Panc1 (cell line): ENCODE measurements around the gene TFF3. TPM values are rescaled to one million over a fixed set of nuclear protein-coding genes. Genes with fewer than 3 reads are reported as not detected.

Experiments
- ATAC-seq: fragments of 200-7000 bp; cut with Tn5 transposase; 2 replicates; pipeline ENCODE4 v1.9.1; 2020; ENCODE audit warnings: mild to moderate bottlenecking, moderate library complexity
- BruUV-seq: library from RNA; stranded (reverse); fragments of 400-500 nt; replicated peaks from 2 replicates; lab custom pipeline; 2021; lab: Mats Ljungman, UMichigan
- CTCF ChIA-PET: fragments of 300-600 bp; sonication (Branson Sonifier 250); formaldehyde crosslinking; loops from one replicate; lab custom pipeline; 2022; ENCODE audit warnings: antibody characterized with exemption; lab: Charles Lee
- POLR2A ChIA-PET: fragments of 300-600 bp; sonication (Branson Sonifier 250); formaldehyde crosslinking; loops from one replicate; lab custom pipeline; 2022; ENCODE audit warnings: antibody characterized with exemption; lab: Charles Lee
- DNase-seq: peaks from one replicate; pipeline ENCODE4 v3.0.0-alpha.2; 2010; ENCODE audit warnings: low read depth, low spot score
- H3K27ac ChIP-seq: 2 replicates; pipeline ENCODE4 v1.5.1; 2011; ENCODE audit warnings: mild to moderate bottlenecking, low read length, inconsistent platforms
- H3K27me3 ChIP-seq: fragments of 200-500 bp; sonication (Bioruptor generic); 2 replicates; pipeline ENCODE4 v1.6.0; 2014; ENCODE audit warnings: low read length, inconsistent platforms; ENCODE audit not compliant: control insufficient read depth, insufficient read depth
- H3K36me3 ChIP-seq: fragments of 200-500 bp; sonication (Bioruptor generic); 2 replicates; pipeline ENCODE4 v1.5.1; 2014; ENCODE audit warnings: inconsistent platforms, mild to moderate bottlenecking, low read length, moderate library complexity; ENCODE audit not compliant: control insufficient read depth, insufficient read depth
- H3K4me1 ChIP-seq: 2 replicates; pipeline ENCODE4 v1.5.1; 2011; ENCODE audit warnings: inconsistent platforms, mild to moderate bottlenecking, low read length, moderate library complexity; ENCODE audit not compliant: control insufficient read depth, insufficient read depth
- H3K4me3 ChIP-seq, 2 experiments: 2 replicates each; pipeline ENCODE4 v1.5.1; 2011 to 2012; ENCODE audit warnings: low read depth in 2 of 2, low read length in 2 of 2, mild to moderate bottlenecking in 2 of 2, inconsistent platforms in 1 of 2, moderate library complexity in 1 of 2
- H3K9me3 ChIP-seq: fragments of 200-500 bp; sonication (Bioruptor generic); 2 replicates; pipeline ENCODE4 v1.5.1; 2014; ENCODE audit warnings: low read depth, mild to moderate bottlenecking, inconsistent platforms, low read length, moderate library complexity; ENCODE audit not compliant: control insufficient read depth, insufficient read depth
- POLR2AphosphoS5 ChIP-seq: IDR thresholded peaks from 2 replicates; pipeline ENCODE4 v1.6.1; 2012; ENCODE audit warnings: mild to moderate bottlenecking, low read depth, low read length, moderate library complexity
- SIN3A ChIP-seq: IDR thresholded peaks from 2 replicates; pipeline ENCODE4 v1.6.1; 2012; ENCODE audit warnings: low read depth, mild to moderate bottlenecking, low read length, moderate library complexity, borderline replicate concordance; ENCODE audit not compliant: insufficient read depth
- TCF7L2 ChIP-seq: IDR thresholded peaks from 2 replicates; pipeline ENCODE4 v1.6.1; 2011; ENCODE audit warnings: mild to moderate bottlenecking, low read depth, low read length, inconsistent platforms
- in situ Hi-C: cut with HindIII; loops from 2 replicates; pipeline ENCODE4 v1.10.0; 2016; ENCODE audit warnings: low sequenced_read_pairs, low pct_unique_long_range_greater_than_20kb
- intact Hi-C: fragments of 100-400 bp; cut with micrococcal nuclease; formaldehyde crosslinking; loops from one replicate; pipeline ENCODE4 v1.10.0; 2022; ENCODE audit not compliant: unreplicated experiment
- total RNA-seq: library from RNA; stranded (reverse); gene quantifications from one replicate; pipeline ENCODE4 v1.2.1, GENCODE V29; 2021; ENCODE audit not compliant: unreplicated experiment
- TF ChIP-seq, protein P1 (sequence below), 2 experiments: IDR thresholded peaks; 2 replicates each; pipeline ENCODE4 v1.6.1; 2011 to 2012; ENCODE audit warnings: low read depth in 2 of 2, control low read depth in 1 of 2, low read length in 1 of 2, mild to moderate bottlenecking in 1 of 2, moderate library complexity in 1 of 2; ENCODE audit not compliant: insufficient read depth in 1 of 2
- TF ChIP-seq, protein P2 (sequence below): fragments of 450-650 bp; IDR thresholded peaks from 2 replicates; pipeline ENCODE4 v1.5.1; 2017; ENCODE audit warnings: mild to moderate bottlenecking

The TFF3 gene
- total RNA-seq, 1 experiment from 2014 or later, result 8.9 TPM

DNA sequence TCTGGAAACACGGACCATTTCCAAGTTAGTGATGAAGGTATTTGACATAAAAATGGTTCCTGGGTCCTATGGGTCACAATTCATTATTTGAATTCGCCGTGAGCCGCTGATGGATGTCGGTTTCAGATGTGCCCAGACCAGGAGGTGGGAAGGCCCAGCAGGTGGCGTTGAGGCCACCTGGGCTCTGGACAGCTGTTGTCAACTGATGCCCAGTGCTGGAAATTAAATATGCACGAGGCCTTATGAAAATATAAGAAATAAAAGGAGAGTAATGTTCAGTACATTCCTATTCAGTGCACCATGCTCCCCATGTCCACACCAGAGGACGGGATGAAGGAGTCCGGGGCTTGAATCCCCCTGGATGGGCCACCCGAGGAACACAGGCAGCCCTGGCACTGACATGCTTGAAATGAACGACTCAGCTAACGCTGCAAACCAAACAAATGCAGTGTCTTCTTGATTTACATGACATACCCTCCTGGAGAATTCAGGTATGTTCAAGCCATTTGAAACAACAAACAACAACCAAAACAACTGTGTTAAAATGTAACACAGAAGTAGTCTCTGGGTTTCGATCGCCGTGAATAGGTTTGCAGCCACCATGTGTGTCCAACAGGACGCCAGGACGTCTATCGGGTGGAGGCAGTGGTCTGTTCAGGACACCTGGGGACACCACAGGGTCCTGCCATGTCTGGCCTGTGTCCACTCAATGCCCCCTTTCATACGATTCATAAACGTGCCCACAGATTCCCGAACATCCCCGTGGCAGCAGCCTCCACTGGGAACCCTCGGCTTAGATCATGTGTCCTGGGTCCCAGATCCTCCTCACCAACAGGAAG lies 6.1 kb downstream of the TFF3 start:
- no peaks in the 10 kb centered on the region for H3K27me3 ChIP-seq
- intact Hi-C loops, result no loop called here
- ChIA-PET CTCF (interaction anchor here (0.5 to 1.3 kb wide), 9 partner anchors 17 to 435 kb away, joined by 3 to 10 read pairs (median 5); no protein-coding TSS in a partner anchor), POLR2A (no interaction called here)
- TF ChIP-seq, protein P1, sequence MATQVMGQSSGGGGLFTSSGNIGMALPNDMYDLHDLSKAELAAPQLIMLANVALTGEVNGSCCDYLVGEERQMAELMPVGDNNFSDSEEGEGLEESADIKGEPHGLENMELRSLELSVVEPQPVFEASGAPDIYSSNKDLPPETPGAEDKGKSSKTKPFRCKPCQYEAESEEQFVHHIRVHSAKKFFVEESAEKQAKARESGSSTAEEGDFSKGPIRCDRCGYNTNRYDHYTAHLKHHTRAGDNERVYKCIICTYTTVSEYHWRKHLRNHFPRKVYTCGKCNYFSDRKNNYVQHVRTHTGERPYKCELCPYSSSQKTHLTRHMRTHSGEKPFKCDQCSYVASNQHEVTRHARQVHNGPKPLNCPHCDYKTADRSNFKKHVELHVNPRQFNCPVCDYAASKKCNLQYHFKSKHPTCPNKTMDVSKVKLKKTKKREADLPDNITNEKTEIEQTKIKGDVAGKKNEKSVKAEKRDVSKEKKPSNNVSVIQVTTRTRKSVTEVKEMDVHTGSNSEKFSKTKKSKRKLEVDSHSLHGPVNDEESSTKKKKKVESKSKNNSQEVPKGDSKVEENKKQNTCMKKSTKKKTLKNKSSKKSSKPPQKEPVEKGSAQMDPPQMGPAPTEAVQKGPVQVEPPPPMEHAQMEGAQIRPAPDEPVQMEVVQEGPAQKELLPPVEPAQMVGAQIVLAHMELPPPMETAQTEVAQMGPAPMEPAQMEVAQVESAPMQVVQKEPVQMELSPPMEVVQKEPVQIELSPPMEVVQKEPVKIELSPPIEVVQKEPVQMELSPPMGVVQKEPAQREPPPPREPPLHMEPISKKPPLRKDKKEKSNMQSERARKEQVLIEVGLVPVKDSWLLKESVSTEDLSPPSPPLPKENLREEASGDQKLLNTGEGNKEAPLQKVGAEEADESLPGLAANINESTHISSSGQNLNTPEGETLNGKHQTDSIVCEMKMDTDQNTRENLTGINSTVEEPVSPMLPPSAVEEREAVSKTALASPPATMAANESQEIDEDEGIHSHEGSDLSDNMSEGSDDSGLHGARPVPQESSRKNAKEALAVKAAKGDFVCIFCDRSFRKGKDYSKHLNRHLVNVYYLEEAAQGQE (IDR thresholded peaks at IDR 0.05; ENCODE audit: insufficient read depth in 1 of 2, low read depth in 2 of 2, low read length in 1 of 2), result no peak
- TF ChIP-seq POLR2AphosphoS5, result no peak
- TF ChIP-seq, protein P2, sequence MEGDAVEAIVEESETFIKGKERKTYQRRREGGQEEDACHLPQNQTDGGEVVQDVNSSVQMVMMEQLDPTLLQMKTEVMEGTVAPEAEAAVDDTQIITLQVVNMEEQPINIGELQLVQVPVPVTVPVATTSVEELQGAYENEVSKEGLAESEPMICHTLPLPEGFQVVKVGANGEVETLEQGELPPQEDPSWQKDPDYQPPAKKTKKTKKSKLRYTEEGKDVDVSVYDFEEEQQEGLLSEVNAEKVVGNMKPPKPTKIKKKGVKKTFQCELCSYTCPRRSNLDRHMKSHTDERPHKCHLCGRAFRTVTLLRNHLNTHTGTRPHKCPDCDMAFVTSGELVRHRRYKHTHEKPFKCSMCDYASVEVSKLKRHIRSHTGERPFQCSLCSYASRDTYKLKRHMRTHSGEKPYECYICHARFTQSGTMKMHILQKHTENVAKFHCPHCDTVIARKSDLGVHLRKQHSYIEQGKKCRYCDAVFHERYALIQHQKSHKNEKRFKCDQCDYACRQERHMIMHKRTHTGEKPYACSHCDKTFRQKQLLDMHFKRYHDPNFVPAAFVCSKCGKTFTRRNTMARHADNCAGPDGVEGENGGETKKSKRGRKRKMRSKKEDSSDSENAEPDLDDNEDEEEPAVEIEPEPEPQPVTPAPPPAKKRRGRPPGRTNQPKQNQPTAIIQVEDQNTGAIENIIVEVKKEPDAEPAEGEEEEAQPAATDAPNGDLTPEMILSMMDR, result no peak
- TF ChIP-seq TCF7L2, result no peak
- no peak for TF ChIP-seq SIN3A
- H3K9me3 ChIP-seq, result no peaks in the 10 kb centered on the region
- in situ Hi-C loops, result no loop called here
- no peak overlapping the region for H3K27ac ChIP-seq
- ATAC-seq (no peak), DNase-seq (no peak)
- BruUV-seq, result no TSS peak
- H3K36me3 ChIP-seq, result no peaks in the 10 kb centered on the region
- H3K4me3 ChIP-seq, result no peak overlapping the region
- H3K4me1 ChIP-seq, result peaks cover 23% of the 10 kb centered on the region

DNA sequence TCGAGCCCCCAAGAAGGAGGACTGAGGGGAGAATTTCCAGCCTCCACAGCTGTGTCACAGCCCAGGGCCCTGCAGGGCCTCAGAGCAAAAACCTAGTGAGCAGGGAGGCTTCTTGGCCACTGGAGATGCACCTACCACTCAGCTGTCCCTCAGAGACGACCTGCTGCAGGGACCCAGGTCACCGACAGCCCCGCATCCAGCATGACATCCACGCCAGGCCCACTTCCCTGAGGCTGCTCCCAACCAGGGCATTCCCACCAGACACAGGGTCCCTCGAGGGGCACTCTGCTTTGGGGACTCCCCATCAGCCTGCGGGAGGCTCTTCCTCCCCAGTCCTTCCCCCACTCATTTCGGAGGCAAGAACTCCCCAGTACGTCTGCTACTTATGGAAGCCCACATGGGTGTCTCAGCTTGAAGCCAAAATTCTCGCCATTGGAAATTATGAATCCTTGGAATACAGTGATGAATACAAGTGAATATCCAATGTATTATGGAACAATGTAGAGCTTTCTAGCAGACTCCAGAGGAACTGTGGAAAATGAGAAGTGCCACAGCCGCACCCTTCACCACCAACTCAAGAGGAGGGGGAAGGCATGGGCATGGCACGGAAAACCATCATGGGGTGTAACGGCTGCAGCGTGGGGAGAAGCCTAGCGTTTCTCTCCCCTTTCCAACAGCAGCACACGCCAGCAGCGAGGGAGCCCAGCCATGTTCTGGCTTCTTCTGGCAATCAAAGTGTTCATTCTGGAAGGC lies 6.9 kb downstream of the TFF3 start:
- H3K36me3 ChIP-seq, result no peaks in the 10 kb centered on the region
- ChIA-PET CTCF (no interaction called here), POLR2A (no interaction called here)
- in situ Hi-C loops, result no loop called here
- BruUV-seq, result no TSS peak
- H3K9me3 ChIP-seq, result no peaks in the 10 kb centered on the region
- no peak for TF ChIP-seq TCF7L2
- TF ChIP-seq, protein P1 (IDR thresholded peaks at IDR 0.05; ENCODE audit: insufficient read depth in 1 of 2, low read depth in 2 of 2, low read length in 1 of 2), result no peak
- TF ChIP-seq POLR2AphosphoS5, result no peak
- intact Hi-C loops, result no loop called here
- H3K4me3 ChIP-seq, result no peak overlapping the region
- DNase-seq, result no peak
- no peak for ATAC-seq
- no peaks in the 10 kb centered on the region for H3K27me3 ChIP-seq
- peaks cover 17% of the 10 kb centered on the region for H3K4me1 ChIP-seq
- H3K27ac ChIP-seq, result no peak overlapping the region
